IPS-11a (cell line): Measurements from ENCODE around the gene OR2A5.
"Not testable (repeated sequence)": the region's sequence is repeated elsewhere in the genome, so short reads cannot be mapped to it uniquely, and the experiment has no call there.

Source experiments
- H3K4me3 ChIP-seq: one replicate; pipeline ENCODE4 v1.5.1; 2013; ENCODE audit warnings: low read depth, low read length, control low read depth

OR2A5 gene

GRCh38 chr7:144048648-144049047, at the start of gene OR2A5:
Gene OR2A5 (plus strand): TSS chr7:144048948. CDS start chr7:144050402, 1,454 bp downstream.
- no peak within 1 kb of the TSS for H3K4me3 ChIP-seq

- no peak within 1 kb of the TSS for H3K4me3 ChIP-seq
Observed at GRCh38 chr7:144000020-144000419, 48.7 kb upstream of the OR2A5 start, which contains the start of gene OR6B1. Gene OR6B1 (plus strand): TSS chr7:144000320. CDS start chr7:144003997, 3,677 bp downstream.

- H3K4me3 ChIP-seq, result no peak overlapping the region
Observed at GRCh38 chr7:144001543-144001942, 47.2 kb upstream of the OR2A5 start.

GRCh38 chr7:144004703-144005102, 44.0 kb upstream of the OR2A5 start:
- H3K4me3 ChIP-seq, result no peak overlapping the region

GRCh38 chr7:144006029-144006691, 42.6 kb upstream of the OR2A5 start:
- H3K4me3 ChIP-seq, result no peak overlapping the region

- no peak overlapping the region for H3K4me3 ChIP-seq
Observed at GRCh38 chr7:144006692-144007042, 42.1 kb upstream of the OR2A5 start.

GRCh38 chr7:144009361-144009760, 39.4 kb upstream of the OR2A5 start:
- no peak overlapping the region for H3K4me3 ChIP-seq

GRCh38 chr7:144010061-144010460, 38.7 kb upstream of the OR2A5 start:
- H3K4me3 ChIP-seq, result not testable (repeated sequence)

- not testable (repeated sequence) for H3K4me3 ChIP-seq
Observed at GRCh38 chr7:144010821-144011220, 37.9 kb upstream of the OR2A5 start.

GRCh38 chr7:144011458-144012230, 37.1 kb upstream of the OR2A5 start:
- no peak overlapping the region for H3K4me3 ChIP-seq

GRCh38 chr7:144018065-144018464, 30.7 kb upstream of the OR2A5 start:
- no peak overlapping the region for H3K4me3 ChIP-seq

- H3K4me3 ChIP-seq, result no peak overlapping the region
Observed at GRCh38 chr7:144019457-144019856, 29.3 kb upstream of the OR2A5 start.

- H3K4me3 ChIP-seq, result no peak overlapping the region
Observed at GRCh38 chr7:144020340-144020739, 28.4 kb upstream of the OR2A5 start.

- H3K4me3 ChIP-seq, result no peak overlapping the region
Observed at GRCh38 chr7:144022169-144022568, 26.6 kb upstream of the OR2A5 start.

- no peak overlapping the region for H3K4me3 ChIP-seq
Observed at GRCh38 chr7:144023171-144023827, 25.4 kb upstream of the OR2A5 start.

GRCh38 chr7:144024213-144024612, 24.5 kb upstream of the OR2A5 start:
- H3K4me3 ChIP-seq, result no peak overlapping the region

GRCh38 chr7:144026203-144026883, 22.4 kb upstream of the OR2A5 start:
- no peak overlapping the region for H3K4me3 ChIP-seq

GRCh38 chr7:144027070-144027469, 21.7 kb upstream of the OR2A5 start:
- H3K4me3 ChIP-seq, result no peak overlapping the region

GRCh38 chr7:144027974-144028373, 20.8 kb upstream of the OR2A5 start:
- H3K4me3 ChIP-seq, result no peak overlapping the region

- H3K4me3 ChIP-seq, result no peak overlapping the region
Observed at GRCh38 chr7:144028547-144028946, 20.2 kb upstream of the OR2A5 start.

GRCh38 chr7:144032516-144032915, 16.2 kb upstream of the OR2A5 start:
- no peak overlapping the region for H3K4me3 ChIP-seq
